GM11168 (cell line): ENCODE results near the gene CLIP4.

Source experiments
- in situ Hi-C: fragments of 300-500 bp; cut with MboI; formaldehyde crosslinking; loops from one replicate; pipeline ENCODE4 v1.12.0; 2022; ENCODE audit warnings: low sequenced_read_pairs; ENCODE audit not compliant: unreplicated experiment

CLIP4 gene

DNA sequence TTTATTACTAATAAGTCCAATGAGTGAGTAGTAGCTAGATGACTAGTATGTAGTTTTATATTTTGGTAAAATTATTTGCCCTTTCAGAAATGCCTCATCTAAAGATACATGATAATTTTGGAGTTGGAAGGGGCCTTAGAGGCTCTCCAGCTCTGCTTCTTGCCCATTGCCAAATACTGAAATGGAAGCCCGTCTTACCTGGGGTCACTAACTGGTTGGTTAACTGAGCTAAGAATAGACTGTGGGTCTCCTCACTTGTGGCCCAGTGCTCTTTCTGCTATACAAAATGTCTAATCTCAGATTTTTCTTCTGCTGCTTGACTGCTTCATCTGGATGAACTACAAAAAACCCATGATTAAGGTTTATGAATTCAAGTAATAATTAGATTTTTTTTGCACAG is 67.1 kb downstream of the CLIP4 start:
- in situ Hi-C loops: no loop called here

GRCh38 chr2:29182920-29183319 is 67.7 kb downstream of the CLIP4 start:
- in situ Hi-C loops: no loop called here

GRCh38 chr2:29184531-29184930 is 69.3 kb downstream of the CLIP4 start:
- in situ Hi-C loops: no loop called here

- in situ Hi-C loops: no loop called here
Measured at GRCh38 chr2:29186817-29187216, 71.6 kb downstream of the CLIP4 start.

DNA sequence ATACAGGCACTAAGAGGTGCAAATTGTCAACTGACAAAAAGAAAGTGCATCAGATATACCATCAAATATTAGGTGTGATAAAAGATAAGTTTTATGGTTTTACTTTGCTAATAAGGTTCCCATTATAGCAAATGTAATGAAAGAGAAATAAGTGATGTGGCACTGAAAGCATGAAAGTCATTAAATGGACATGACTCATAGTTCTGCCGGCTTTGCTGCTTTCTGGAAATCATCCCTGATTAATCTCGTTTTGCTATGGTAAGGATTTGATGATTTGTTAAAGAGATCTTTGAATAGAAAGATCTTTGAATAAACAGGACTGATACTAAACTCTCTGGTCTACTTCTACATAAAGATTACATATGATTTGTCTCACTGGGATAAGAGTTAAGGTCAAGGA is 72.7 kb downstream of the CLIP4 start:
- in situ Hi-C loops: no loop called here

GRCh38 chr2:29189052-29189451 is 73.8 kb downstream of the CLIP4 start:
- in situ Hi-C loops: no loop called here

GRCh38 chr2:29191817-29192216 is 76.6 kb downstream of the CLIP4 start:
- in situ Hi-C loops: no loop called here

GRCh38 chr2:29192526-29192925 is 77.3 kb downstream of the CLIP4 start:
- in situ Hi-C loops: no loop called here

DNA sequence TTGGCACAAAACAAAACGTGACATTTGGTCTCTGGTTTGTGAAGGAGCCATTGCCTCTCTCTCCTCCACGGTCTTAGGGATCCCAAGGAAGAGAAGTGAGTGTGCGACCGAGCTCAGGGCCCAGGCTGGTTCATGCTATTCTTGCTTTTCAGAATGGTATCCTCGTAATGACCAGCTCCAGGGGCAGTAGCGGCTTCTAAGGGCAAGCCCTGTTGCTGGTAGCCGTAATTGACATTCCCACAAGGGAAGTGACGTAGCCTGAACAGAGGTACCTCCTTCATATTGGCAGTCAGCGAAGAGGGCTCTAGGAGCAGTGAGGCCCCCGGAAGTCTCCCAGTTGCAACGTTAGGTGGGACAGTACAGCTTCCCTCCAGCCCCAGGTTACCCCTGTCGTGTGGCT is 77.9 kb downstream of the CLIP4 start:
- in situ Hi-C loops: no loop called here

GRCh38 chr2:29193681-29194080 is 78.5 kb downstream of the CLIP4 start:
- in situ Hi-C loops: no loop called here

DNA sequence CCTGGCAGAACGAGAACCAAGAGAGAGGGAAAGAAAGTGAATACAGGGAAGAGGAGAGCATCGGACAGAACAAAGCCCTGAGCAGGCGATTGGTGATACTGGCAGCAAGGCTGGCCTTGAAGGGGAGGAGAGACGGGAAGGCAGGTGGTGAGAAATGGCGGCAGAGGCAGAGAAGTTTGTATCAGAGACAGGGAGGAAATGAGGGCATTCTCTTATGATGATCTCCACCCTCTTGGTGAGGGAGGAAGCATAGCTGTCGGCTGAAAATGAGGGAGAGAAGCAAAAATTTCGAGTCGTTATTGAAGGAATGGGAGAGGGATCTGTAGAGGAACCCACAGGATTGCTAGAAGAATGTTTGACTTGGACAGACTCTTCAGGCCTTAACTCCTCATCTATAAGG is 80.6 kb downstream of the CLIP4 start:
- in situ Hi-C loops: no loop called here

DNA sequence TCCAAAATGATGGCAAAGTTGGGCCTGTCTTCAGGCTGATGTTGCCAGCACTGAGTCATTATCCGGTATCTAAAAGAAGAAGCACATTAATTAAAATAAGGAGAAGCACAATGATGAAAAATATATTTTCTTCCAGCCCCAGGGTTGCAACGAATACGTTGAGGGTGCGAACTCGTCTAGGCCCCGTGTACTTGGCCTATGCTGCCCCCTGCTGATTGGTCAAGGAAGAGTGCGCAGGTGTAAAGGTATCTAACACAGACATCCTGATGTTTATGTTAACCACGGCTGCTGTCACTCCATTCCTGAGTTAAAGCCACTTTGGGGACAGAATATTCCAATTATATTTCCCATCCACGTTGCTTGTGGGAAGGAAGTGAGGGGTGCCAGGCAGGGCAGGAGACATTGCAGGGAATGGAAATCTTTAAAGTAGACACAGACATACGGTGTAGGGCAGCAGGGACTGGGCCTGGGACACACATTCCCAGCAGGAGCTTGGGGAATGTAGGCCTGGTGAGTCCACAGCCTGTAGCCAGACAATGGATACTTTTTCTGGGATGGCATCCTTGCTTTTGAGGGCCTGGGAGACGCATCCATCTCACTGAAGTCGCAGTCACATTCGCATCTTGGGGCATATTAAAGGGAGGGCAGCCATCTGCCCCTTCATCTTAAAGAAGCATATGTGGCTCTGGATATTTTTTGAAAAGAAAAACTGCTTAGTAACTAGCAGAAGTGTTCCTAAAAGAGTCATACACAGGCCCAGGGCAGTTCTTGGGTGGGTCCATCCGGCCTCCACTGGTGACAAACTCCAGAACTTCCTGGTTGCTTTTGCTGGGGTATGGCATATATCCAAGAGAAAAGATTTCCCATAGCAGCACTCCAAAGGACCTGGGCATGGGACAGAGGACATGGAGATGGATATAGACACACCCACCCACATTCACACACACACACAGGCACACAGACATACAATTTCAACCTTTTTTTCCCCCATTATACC is 81.9 kb downstream of the CLIP4 start:
- in situ Hi-C loops: no loop called here

DNA sequence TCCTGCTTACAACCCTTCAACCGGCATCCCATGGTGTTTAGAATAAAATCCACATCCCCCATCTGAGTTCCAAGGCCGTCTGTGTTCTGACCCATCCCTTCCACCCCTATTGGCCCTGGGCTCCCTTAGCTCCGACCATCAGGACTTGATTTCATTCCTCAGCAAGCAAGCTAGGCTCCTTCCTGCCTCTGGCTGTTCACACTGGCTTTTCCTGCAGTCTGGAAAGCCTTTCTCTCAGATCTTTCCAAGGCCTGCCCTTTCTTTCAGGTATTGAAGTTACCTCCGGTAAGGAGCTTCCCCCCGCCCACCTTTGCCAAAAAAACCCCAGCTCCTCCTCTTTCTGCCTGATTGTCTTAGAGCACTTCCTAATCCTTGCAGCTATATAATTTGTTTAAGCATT is 86.8 kb downstream of the CLIP4 start:
- in situ Hi-C loops: no loop called here

GRCh38 chr2:29202819-29203495 is 87.7 kb downstream of the CLIP4 start:
- in situ Hi-C loops: no loop called here

GRCh38 chr2:29206941-29207340 is 91.7 kb downstream of the CLIP4 start:
- in situ Hi-C loops: loop anchor here (5.0 kb wide), 1 partner anchor 240 kb away; no protein-coding TSS in a partner anchor

DNA sequence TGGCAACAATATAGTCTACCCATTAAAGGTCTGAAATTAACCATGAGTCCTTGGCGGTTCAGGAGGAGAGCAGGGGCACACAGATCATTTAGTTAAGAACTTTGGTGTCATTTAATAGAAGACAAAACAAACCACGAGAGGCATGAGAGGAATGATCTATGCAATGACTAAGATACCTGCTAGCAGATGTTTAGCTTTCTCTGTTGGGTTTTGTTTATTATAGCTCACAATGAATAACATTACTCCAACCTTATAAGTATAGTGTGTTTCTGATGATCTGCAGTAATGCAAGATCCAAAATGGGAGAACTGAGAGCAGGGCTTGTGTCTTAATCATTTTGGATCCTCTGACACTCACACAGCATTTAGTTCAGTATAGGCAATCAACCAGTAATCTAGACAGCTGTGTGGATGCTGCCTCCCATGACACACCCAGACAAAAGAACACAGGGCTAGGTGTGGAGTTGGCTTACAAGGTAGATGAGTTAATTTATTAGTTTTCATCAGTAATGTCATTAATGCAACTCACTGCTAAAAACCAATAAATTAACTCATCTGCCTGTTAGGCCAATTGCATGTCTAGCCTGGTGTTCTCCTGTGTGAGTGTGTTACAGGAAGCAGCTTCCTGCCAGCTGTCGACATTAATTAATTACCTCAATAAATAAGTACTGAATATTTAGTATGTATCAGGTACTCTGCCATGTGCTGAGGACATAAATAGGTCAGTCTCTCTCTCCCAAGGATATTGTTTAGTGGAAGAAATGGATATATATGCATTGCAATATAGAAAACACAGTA is 92.3 kb downstream of the CLIP4 start:
- in situ Hi-C loops: loop anchor here (5.0 kb wide), 1 partner anchor 240 kb away; no protein-coding TSS in a partner anchor

- in situ Hi-C loops: loop anchor here (5.0 kb wide), 1 partner anchor 242 kb away; no protein-coding TSS in a partner anchor
Measured at GRCh38 chr2:29209551-29209950, 94.3 kb downstream of the CLIP4 start.

DNA sequence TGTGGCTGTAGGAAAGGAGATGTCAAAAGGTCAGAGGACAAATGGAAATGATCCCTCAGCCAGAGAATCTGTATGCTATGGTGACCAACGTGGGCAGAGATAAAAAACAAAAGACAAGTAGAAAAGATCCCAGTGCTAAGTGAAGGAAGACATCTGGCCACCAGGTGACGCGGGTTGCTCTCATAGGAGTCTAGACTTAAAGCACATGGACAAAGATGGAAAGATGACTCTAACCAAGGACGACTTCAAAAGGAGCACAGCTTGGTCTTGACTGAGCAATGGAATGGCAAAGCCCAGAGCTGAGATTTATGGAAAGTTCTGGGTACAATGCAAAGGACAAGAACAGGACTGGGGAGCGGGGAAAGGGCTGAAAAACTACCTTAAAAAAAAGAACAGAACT is 96.8 kb downstream of the CLIP4 start:
- in situ Hi-C loops: no loop called here

DNA sequence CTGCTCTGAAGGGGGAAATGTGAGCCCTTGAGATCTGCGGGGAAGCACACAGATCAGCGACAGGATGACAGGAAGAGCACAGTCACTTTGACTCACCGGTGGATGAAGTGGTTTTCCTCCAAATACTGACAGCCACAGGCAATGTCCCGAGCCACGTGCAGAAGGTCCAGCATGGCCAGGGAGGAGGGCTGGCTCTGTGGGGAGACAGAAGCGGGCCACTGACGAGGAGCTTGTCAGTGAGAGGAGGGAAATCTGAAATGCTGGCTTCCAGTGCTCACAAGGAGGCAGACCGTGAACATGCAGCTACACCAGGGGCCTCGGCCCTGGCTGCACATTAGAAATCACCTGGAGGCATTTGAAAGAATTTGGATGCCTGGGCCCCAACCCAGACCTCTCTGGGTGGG is 98.7 kb downstream of the CLIP4 start:
- in situ Hi-C loops: no loop called here

DNA sequence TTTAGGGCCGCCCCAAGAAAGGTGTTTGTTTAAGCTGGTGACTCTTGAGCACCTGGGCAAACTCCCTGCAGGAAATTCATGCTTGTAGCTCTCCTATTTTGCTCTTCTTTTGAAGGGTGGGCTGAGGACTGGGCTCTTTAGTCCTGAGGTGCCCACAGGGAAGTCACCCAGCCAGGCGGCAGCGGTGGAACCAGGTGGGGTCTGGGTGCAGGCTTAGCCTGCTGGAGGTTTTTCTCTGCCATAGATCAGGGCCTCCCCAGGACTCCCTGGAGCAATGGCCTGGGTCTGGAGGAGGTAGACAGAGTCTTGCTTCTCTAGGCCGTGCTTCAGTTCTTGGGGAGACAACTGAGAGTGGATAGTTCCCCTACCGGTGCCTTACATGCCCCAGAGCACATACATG is 99.9 kb downstream of the CLIP4 start:
- in situ Hi-C loops: no loop called here
